ENCODE data around the gene CCDC157.

Gene CCDC157

DNA sequence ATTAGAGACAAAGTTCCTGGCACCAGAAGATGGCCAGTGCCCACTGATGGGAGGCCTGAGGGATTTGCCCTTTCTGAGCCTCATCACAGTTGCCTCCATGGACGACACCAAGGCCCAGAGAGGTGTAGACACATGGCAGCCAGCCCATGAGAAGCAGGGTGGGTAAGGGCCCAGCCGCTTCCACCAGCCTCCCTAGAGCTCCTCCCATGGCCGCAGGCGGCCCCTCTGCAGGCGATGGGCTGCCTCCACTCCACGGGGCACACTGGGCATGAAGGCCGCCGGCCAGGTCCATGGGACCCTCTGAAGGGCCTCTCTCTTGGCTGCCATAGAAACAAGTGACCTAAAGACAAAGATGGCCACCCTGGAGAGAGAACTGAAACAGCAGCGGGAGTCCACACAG is 14.5 kb downstream of the CCDC157 start:
- H3K27me3 ChIP-seq, result no peaks in the 10 kb centered on the region
- H3K4me1 ChIP-seq, result peaks cover 22 to 53% (median 46%) of the 10 kb centered on the region in 10 experiments
- peak overlapping the region in 9 of 11 experiments; percentile 23 to 59 (median 45); a peak in 18 of 22 replicates for H3K4me2 ChIP-seq
- H3K36me3 ChIP-seq, result peaks cover 0 to 1% (median 0%) of the 10 kb centered on the region in 11 experiments; a peak in 1 of 22 replicates
- no peak for TF ChIP-seq Cebpa-rat (IDR thresholded peaks at IDR 0.05)
- H3K9me3 ChIP-seq (replicated peaks in 1 of 11), result no peaks in the 10 kb centered on the region
- H3K9ac ChIP-seq, result peak overlapping the region in 1 of 11 experiments; percentile 54; a peak in 1 of 22 replicates
- no peak overlapping the region for H3K4me3 ChIP-seq
- no peaks in the 10 kb centered on the region for H4K20me1 ChIP-seq
- no peak overlapping the region for H3K27ac ChIP-seq

DNA sequence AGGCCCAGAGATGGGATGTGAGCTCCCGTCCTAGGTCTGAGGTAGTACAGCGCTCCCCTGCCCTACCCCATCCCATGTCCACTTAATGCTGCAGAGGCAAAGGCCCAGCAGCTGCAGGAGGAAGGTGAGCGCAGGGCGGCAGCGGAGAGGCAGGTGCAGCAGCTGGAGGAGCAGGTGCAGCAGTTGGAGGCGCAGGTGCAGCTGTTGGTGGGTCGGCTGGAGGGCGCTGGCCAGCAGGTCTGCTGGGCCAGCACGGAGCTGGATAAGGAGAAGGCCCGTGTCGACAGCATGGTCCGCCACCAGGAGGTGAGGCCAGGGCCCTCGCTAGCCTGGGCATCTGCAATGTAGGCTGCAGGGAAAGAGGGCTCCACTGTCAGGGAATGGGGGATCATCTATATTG is 15.2 kb downstream of the CCDC157 start:
- Histone ChIP-seq H3K4me1 (peaks cover 22 to 50% (median 42%) of the 10 kb centered on the region in 10 experiments), H3K36me3 (peaks cover 0 to 5% (median 0%) of the 10 kb centered on the region in 11 experiments; a peak in 4 of 22 replicates), H3K9ac (no peak overlapping the region), H3K9me3 (replicated peaks in 1 of 11) (no peaks in the 10 kb centered on the region), H4K20me1 (no peaks in the 10 kb centered on the region), H3K27ac (no peak overlapping the region), H3K27me3 (no peaks in the 10 kb centered on the region), H3K4me3 (no peak overlapping the region), H3K4me2 (peak overlapping the region in 2 of 11 experiments; percentile 71 to 76; a peak in 2 of 22 replicates)
- TF ChIP-seq Cebpa-rat (IDR thresholded peaks at IDR 0.05), result no peak

DNA sequence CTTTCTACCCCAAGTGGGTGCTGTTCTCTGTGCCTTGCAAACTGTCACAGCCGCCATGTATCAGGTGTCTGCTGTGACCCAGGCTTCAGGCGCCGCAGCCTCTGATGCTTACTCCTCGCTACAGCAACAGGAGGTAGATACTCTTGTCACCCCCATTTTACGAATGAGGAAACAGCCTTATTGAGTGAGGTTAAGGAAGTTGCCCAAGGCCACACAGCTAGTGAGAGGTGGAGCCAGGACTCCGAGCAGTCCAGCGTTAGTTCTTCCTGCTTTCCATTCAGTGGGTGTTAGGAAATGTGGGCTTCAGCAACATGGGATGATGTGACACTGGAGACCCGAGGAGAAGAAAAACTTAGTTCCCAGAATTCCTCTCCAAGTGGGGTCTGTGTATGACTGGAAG is 16.1 kb downstream of the CCDC157 start:
- no peaks in the 10 kb centered on the region for H3K27me3 ChIP-seq
- no peak overlapping the region for H3K4me3 ChIP-seq
- H3K9ac ChIP-seq, result no peak overlapping the region; a peak in 1 of 22 replicates
- no peak for TF ChIP-seq Cebpa-rat (IDR thresholded peaks at IDR 0.05)
- peaks cover 22 to 50% (median 42%) of the 10 kb centered on the region in 10 experiments for H3K4me1 ChIP-seq
- H3K36me3 ChIP-seq, result peaks cover 0 to 15% (median 4%) of the 10 kb centered on the region in 11 experiments; a peak in 5 of 22 replicates
- H3K4me2 ChIP-seq, result peak overlapping the region in 5 of 11 experiments; percentile 44 to 76 (median 62); a peak in 10 of 22 replicates
- no peaks in the 10 kb centered on the region for H3K9me3 ChIP-seq (replicated peaks in 1 of 11)
- peak overlapping the region in 4 of 11 experiments; percentile 2 to 26 (median 14); a peak in 3 of 22 replicates for H3K27ac ChIP-seq
- no peaks in the 10 kb centered on the region for H4K20me1 ChIP-seq

DNA sequence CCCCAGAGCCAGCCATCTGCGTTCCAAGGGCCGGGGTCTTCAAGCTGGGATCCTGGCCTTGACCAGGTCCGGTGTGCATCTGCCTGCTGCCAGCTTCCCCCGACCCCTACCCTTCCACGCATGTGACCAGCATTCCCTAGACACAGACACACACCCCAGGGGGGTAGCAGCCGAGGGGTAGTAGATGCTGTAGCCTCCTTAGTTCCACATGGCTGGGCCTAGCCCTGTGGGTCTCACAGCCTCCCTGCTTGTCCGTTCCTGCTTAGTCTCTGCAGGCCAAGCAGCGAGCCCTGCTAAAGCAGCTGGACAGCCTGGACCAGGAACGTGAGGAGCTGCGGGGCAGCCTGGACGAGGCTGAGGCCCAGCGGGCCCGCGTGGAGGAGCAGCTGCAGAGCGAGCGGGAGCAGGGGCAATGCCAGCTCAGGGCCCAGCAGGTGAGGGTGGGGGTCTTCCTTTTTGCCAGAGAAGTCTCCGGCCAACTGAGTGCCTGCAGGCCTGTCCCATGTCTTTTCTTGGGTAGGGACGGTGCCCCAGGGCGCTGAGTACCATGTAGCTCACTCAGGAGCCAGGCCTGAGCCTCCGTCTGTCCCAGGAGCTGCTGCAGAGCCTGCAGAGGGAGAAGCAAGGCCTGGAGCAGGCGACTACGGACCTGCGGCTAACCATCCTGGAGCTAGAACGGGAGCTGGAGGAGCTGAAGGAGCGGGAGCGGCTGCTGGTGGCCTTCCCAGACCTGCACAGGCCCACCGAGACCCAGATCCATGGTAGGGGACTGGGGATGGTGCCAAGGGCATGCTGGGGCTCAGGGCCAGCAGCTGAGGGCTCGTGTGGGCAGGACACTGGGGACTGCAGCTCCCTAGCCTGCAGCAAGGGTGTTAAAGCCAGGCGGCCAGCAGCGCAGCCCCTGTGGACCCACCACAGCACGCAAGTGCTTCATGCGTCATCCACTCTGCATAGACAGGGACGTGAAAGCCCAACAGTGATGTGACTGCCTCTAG is 16.8 kb downstream of the CCDC157 start:
- H3K9ac ChIP-seq, result peak overlapping the region in 1 of 11 experiments; percentile 29; a peak in 2 of 22 replicates
- 0 out of 22 replicates have a peak overlapping the region, but pooled peaks of 2 of the 11 experiments have one; percentile 10 to 26 for H3K27ac ChIP-seq
- TF ChIP-seq Cebpa-rat (IDR thresholded peaks at IDR 0.05), result no peak
- no peaks in the 10 kb centered on the region for H3K27me3 ChIP-seq
- H4K20me1 ChIP-seq, result no peaks in the 10 kb centered on the region
- H3K4me3 ChIP-seq, result no peak overlapping the region
- H3K4me1 ChIP-seq, result peaks cover 22 to 44% (median 37%) of the 10 kb centered on the region in 10 experiments
- peak overlapping the region in 5 of 11 experiments; percentile 44 to 76 (median 62); a peak in 9 of 22 replicates for H3K4me2 ChIP-seq
- H3K36me3 ChIP-seq, result peaks cover 0 to 16% (median 4%) of the 10 kb centered on the region in 11 experiments; a peak in 5 of 22 replicates
- H3K9me3 ChIP-seq (replicated peaks in 1 of 11), result no peaks in the 10 kb centered on the region

DNA sequence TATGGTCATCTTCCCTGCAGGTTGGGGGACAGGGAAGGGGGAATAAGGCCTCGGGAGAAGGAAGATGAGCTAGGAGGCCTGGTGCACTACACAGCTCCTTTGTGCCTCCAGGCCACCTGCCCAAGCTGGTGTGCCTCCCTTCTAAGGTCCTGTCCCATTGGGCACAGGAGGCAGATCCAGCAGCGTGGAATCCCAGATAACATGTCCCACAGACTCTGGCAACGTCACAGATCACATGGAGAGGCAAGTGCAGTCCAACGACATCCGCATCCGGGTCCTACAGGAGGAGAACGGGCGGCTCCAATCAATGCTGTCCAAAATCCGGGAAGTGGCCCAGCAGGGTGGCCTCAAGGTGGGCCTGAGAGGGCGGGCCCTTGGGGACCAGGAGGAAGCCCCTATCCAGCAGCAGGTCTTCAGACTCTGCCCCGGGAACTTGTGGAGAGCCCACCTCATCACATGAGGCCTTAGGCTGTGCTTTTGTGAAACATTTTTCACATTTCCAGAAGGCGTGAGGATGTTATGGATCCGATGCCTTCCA is 18.6 kb downstream of the CCDC157 start:
- peaks cover 0 to 22% (median 11%) of the 10 kb centered on the region in 11 experiments; a peak in 8 of 22 replicates for H3K36me3 ChIP-seq
- no peak overlapping the region for H3K9ac ChIP-seq
- TF ChIP-seq Cebpa-rat (IDR thresholded peaks at IDR 0.05), result no peak
- H3K4me3 ChIP-seq, result no peak overlapping the region
- H3K27ac ChIP-seq, result no peak overlapping the region
- H3K9me3 ChIP-seq (replicated peaks in 1 of 11), result no peaks in the 10 kb centered on the region
- no peak overlapping the region for H3K4me2 ChIP-seq
- no peaks in the 10 kb centered on the region; a peak in 1 of 22 replicates for H4K20me1 ChIP-seq
- no peaks in the 10 kb centered on the region for H3K27me3 ChIP-seq
- peaks cover 15 to 38% (median 32%) of the 10 kb centered on the region in 10 experiments for H3K4me1 ChIP-seq

DNA sequence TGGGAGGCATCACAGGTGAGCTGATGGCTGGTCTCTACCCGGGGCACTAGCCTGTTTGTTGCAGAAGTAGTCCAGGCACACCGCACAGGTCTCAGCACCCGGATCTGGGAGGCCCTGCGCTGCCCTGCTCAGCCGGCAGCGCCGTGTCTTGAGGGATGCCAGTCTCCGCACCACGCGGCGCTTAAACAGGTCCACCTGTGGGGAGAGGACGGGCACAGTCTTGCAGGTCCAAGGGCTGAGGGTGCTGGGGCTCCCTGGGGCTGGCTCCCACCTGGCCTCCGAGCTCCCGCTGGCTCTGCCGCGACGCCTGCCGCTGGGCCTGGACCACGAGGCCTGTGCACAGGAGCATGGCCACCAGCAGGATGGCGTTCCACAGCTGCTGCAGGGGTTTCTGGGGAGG is 23.2 kb downstream of the CCDC157 start:
- no peaks in the 10 kb centered on the region for H3K9me3 ChIP-seq (replicated peaks in 1 of 11)

DNA sequence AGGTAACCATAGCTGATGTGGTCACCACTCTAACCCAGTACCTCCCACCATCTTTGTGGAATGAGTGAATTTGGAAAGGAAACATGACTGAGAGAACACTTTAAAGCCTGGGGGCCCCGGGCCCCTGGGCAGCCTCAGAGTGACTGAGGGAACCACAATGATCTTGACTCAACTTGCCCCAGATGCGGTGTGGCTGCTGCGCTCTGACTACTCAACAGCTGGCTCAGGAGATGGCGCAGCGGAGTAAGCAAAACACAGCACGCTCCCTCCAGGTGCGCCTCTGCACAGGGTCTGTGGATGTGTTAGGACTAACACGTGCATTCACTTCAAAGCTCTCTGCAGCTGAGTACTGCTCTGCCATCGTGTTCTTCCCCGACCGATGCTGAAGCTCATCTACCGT is 24.5 kb downstream of the CCDC157 start:
- no peak overlapping the region for H3K9ac ChIP-seq
- no peak overlapping the region for H3K4me3 ChIP-seq
- H4K20me1 ChIP-seq, result peaks cover 0 to 4% (median 0%) of the 10 kb centered on the region in 11 experiments; a peak in 1 of 22 replicates
- no peaks in the 10 kb centered on the region for H3K27me3 ChIP-seq
- no peak overlapping the region; a peak in 1 of 22 replicates for H3K4me2 ChIP-seq
- H3K9me3 ChIP-seq (replicated peaks in 1 of 11), result no peaks in the 10 kb centered on the region
- no peak overlapping the region for H3K27ac ChIP-seq
- peaks cover 5 to 26% (median 22%) of the 10 kb centered on the region in 10 experiments for H3K4me1 ChIP-seq
- no peak for TF ChIP-seq Cebpa-rat (IDR thresholded peaks at IDR 0.05)
- H3K36me3 ChIP-seq, result peaks cover 0 to 40% (median 19%) of the 10 kb centered on the region in 11 experiments; a peak in 11 of 22 replicates

More for the DNA sequence above, 23.2 kb downstream of the CCDC157 start:
- no peak for TF ChIP-seq Cebpa-rat (IDR thresholded peaks at IDR 0.05)
- Histone ChIP-seq H3K4me3 (no peak overlapping the region), H3K27me3 (no peaks in the 10 kb centered on the region), H3K9ac (peak overlapping the region in 2 of 11 experiments; percentile 41 to 59; a peak in 2 of 22 replicates), H3K4me2 (peak overlapping the region in 10 of 11 experiments; percentile 15 to 57 (median 38); a peak in 12 of 22 replicates), H3K4me1 (peaks cover 0 to 22% (median 17%) of the 10 kb centered on the region in 10 experiments; a peak in 15 of 20 replicates), H3K27ac (no peak overlapping the region), H3K36me3 (peaks cover 0 to 40% (median 19%) of the 10 kb centered on the region in 11 experiments; a peak in 11 of 22 replicates), H4K20me1 (peaks cover 0 to 4% (median 0%) of the 10 kb centered on the region in 11 experiments; a peak in 1 of 22 replicates)

DNA sequence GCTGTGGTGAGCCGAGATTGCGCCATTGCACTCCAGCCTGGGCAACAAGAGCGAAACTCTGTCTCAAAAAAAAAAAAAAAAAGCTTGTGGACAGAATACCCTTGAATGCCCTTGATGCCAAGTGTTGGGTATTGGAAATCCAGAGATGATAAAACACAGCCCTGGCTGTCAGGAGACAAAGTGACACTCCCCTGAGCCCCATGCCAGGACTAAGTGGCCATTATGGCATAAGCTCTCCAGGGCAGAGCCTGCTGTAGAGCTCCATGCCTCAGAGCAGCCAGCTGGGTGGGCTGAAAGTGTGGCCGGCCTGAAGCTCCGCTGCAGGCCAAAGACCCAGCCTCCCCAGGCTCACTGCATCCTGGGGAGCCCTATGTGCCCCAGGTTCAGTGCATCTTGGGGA is 25.5 kb downstream of the CCDC157 start:
- TF ChIP-seq Cebpa-rat (IDR thresholded peaks at IDR 0.05), result no peak
- Histone ChIP-seq H3K4me2 (no peak overlapping the region), H3K4me3 (no peak overlapping the region), H3K36me3 (peaks cover 0 to 34% (median 13%) of the 10 kb centered on the region in 11 experiments; a peak in 11 of 22 replicates), H3K4me1 (peaks cover 10 to 32% (median 27%) of the 10 kb centered on the region in 10 experiments), H3K27ac (no peak overlapping the region), H3K27me3 (no peaks in the 10 kb centered on the region), H3K9me3 (replicated peaks in 1 of 11) (no peaks in the 10 kb centered on the region), H3K9ac (no peak overlapping the region), H4K20me1 (peaks cover 0 to 4% (median 0%) of the 10 kb centered on the region in 11 experiments; a peak in 2 of 22 replicates)

Measured in BLaER1 treated with 17β-estradiol and CSF1 and Interleukin-3, amounts not matched to agents 10 nM and 100 nM (cell line).